ENCODE data around the gene BRD4.

DNA sequence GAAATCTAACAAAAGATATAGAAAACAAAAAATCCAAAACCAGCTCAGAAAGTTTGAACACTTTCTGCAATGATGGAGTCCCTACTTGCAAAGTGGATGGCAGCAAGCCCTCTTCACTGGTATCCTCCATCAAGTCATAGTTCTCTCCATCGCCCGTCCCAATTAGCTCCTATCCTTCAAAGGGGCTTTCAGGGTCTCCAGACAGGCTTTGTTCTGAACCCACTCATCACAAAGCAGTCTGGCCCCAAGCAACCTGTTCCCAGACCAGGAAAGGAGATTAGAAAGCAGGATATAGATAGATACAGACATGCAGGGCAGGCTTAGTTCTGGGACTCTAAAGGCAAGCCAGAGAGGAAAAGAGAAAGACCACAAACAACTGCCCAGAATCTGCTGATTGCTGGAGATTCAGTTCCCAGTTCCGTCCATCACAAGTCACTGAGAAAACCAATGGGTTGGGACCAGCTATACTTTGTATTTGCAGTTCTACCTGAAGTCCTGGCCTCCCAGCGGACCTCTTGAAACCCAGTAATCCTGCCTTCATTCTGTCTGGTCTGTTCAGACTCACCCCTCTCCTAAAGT is 52.9 kb downstream of the BRD4 start:
- TF ChIP-seq POLR2AphosphoS5 (IDR thresholded peaks at IDR 0.05; ENCODE audit: low read depth, low read length) (no peak), TAF1 (IDR thresholded peaks at IDR 0.05; ENCODE audit: borderline replicate concordance, low read depth, low read length) (no peak)
